Liver (tissue), 9 donors: ENCODE measurements around the gene GALNTL6. TPM values are rescaled to one million over a fixed set of nuclear protein-coding genes. Genes with fewer than 3 reads are reported as not detected.

ENCODE experiments used
- DNase-seq: peaks from one replicate; pipeline ENCODE4 v3.0.0-alpha.2; 2017; ENCODE audit warnings: low spot score
- H3K27ac ChIP-seq, 2 donors: one replicate each; pipeline ENCODE4 v1.7.0; 2013; ENCODE audit warnings: inconsistent platforms in 2 of 2, low read length in 2 of 2, control low read depth in 1 of 2, low read depth in 1 of 2, mild to moderate bottlenecking in 1 of 2
- H3K27me3 ChIP-seq, 4 donors: one replicate each; pipeline versions ENCODE4 v1.6.1 to v1.7.0; 2013; ENCODE audit warnings: low read length in 3 of 4, inconsistent platforms in 1 of 4, mild to moderate bottlenecking in 1 of 4, moderate library complexity in 1 of 4; ENCODE audit not compliant: control insufficient read depth in 4 of 4, insufficient read depth in 4 of 4
- H3K36me3 ChIP-seq, 4 donors: one replicate each; pipeline versions ENCODE4 v1.6.1 to v1.7.0; 2013; ENCODE audit warnings: low read length in 3 of 4, mild to moderate bottlenecking in 3 of 4, low read depth in 1 of 4, moderate library complexity in 1 of 4; ENCODE audit not compliant: control insufficient read depth in 4 of 4, insufficient read depth in 3 of 4
- H3K4me1 ChIP-seq, 4 donors: one replicate each; pipeline versions ENCODE4 v1.6.1 to v1.7.0; 2013; ENCODE audit warnings: low read length in 3 of 4, mild to moderate bottlenecking in 3 of 4, moderate library complexity in 1 of 4; ENCODE audit not compliant: control insufficient read depth in 4 of 4, insufficient read depth in 4 of 4
- H3K4me3 ChIP-seq, 3 donors: one replicate each; pipeline versions ENCODE4 v1.6.1 to v1.7.0; 2013; ENCODE audit warnings: low read length in 3 of 3, control low read depth in 1 of 3, low read depth in 1 of 3, mild to moderate bottlenecking in 1 of 3
- H3K9ac ChIP-seq, 2 donors: one replicate each; pipeline ENCODE4 v1.7.0; 2013; ENCODE audit warnings: low read length in 2 of 2, mild to moderate bottlenecking in 2 of 2, moderate library complexity in 2 of 2, control low read depth in 1 of 2, low read depth in 1 of 2
- H3K9me3 ChIP-seq, 4 donors: one replicate each; pipeline versions ENCODE4 v1.6.1 to v1.7.0; 2013; ENCODE audit warnings: low read length in 3 of 4; ENCODE audit not compliant: control insufficient read depth in 4 of 4
- CTCF ChIP-seq: fragments of 150-350 bp; IDR thresholded peaks from 2 replicates; pipeline ENCODE4 v1.5.1; 2017; ENCODE audit warnings: improper control_type of control experiment, low read depth, low read length; ENCODE audit not compliant: missing input control
- EGR1 ChIP-seq, 2 donors: IDR thresholded peaks; 2 replicates each; pipeline ENCODE4 v1.6.1; 2016 to 2018; ENCODE audit warnings: antibody characterized with exemption in 2 of 2, low read depth in 2 of 2
- FOXA1 ChIP-seq: IDR thresholded peaks from 2 replicates; pipeline ENCODE4 v1.6.1; 2016; ENCODE audit warnings: antibody characterized with exemption
- FOXA2 ChIP-seq: IDR thresholded peaks from 2 replicates; pipeline ENCODE4 v1.6.1; 2016; ENCODE audit warnings: antibody characterized with exemption
- HNF4A ChIP-seq, 2 donors: conservative IDR thresholded peaks; 2 replicates each; pipeline ENCODE4 v1.6.1; 2016; ENCODE audit warnings: antibody characterized with exemption in 2 of 2, mild to moderate bottlenecking in 2 of 2
- HNF4G ChIP-seq: IDR thresholded peaks from 2 replicates; pipeline ENCODE4 v1.6.1; 2016; ENCODE audit warnings: antibody characterized with exemption
- MAX ChIP-seq: IDR thresholded peaks from 2 replicates; pipeline ENCODE4 v1.6.1; 2016; ENCODE audit warnings: antibody characterized with exemption
- NR2F2 ChIP-seq: IDR thresholded peaks from 2 replicates; pipeline ENCODE4 v1.6.1; 2016; ENCODE audit warnings: antibody characterized with exemption
- RAD21 ChIP-seq, 2 donors: IDR thresholded peaks; 2 replicates each; pipeline ENCODE4 v1.6.1; 2016; ENCODE audit warnings: antibody characterized with exemption in 2 of 2, mild to moderate bottlenecking in 2 of 2
- REST ChIP-seq: IDR thresholded peaks from 2 replicates; pipeline ENCODE4 v1.6.1; 2016; ENCODE audit warnings: antibody characterized with exemption, mild to moderate bottlenecking
- SP1 ChIP-seq: IDR thresholded peaks from 2 replicates; pipeline ENCODE4 v1.6.1; 2018; ENCODE audit warnings: antibody characterized with exemption, mild to moderate bottlenecking
- TAF1 ChIP-seq: conservative IDR thresholded peaks from 2 replicates; pipeline ENCODE4 v1.6.1; 2016; ENCODE audit warnings: antibody characterized with exemption, mild to moderate bottlenecking
- YY1 ChIP-seq: IDR thresholded peaks from 2 replicates; pipeline ENCODE4 v1.6.1; 2016; ENCODE audit warnings: antibody characterized with exemption, mild to moderate bottlenecking
- ZBTB33 ChIP-seq: IDR thresholded peaks from 2 replicates; pipeline ENCODE4 v1.6.1; 2016; ENCODE audit warnings: antibody characterized with exemption
- WGBS: extraction: QIAGEN DNeasy Blood & Tissue Kit; methylation state at CpG from one replicate; pipeline ENCODE4 v1.1.7; 2013; 5-methylcytosine and 5-hydroxymethylcytosine counted together
- polyA plus RNA-seq, 2 donors: library from polyadenylated mRNA; stranded (reverse) in 1 of 2; unstranded in 1 of 2; fragments of 200-250 nt in 1 of 2; fragments of >200 nt in 1 of 2; fragmentation: Nextera tagmentation in 1 of 2; extraction: Ambion mirVana in 1 of 2; gene quantifications; one replicate each; pipeline versions ENCODE4 v1.2.1 to v1.2.3, GENCODE V29; 2013 to 2015
- total RNA-seq, 2 donors: library from RNA; depleted of rRNA; stranded (reverse); fragments of >200 nt; gene quantifications; one replicate each; pipeline ENCODE4 v1.2.3, GENCODE V29; 2014
- donor health status: healthy.
- donor health status: healthy.
- donor health status: healthy.
- donor health status: healthy.
- donor health status: healthy.

Gene GALNTL6
- total and polyA plus RNA-seq, 4 donors = 0.06 to 0.08 TPM; not detected in 2

GRCh38 chr4:172489861-172490260, 676.7 kb downstream of the GALNTL6 start:
- Histone ChIP-seq H3K4me3 (no peak overlapping the region), H3K27me3 (no peaks in the 10 kb centered on the region), H3K27ac (no peak overlapping the region), H3K4me1 (no peaks in the 10 kb centered on the region), H3K36me3 (no peaks in the 10 kb centered on the region), H3K9me3 (peaks cover 0 to 1% (median 0%) of the 10 kb centered on the region in 4 donors), H3K9ac (no peak overlapping the region)
- no peak for TF ChIP-seq FOXA1
- no peak for TF ChIP-seq TAF1
- no peak for TF ChIP-seq REST
- no peak for TF ChIP-seq NR2F2
- no peak for TF ChIP-seq MAX
- TF ChIP-seq ZBTB33 = no peak
- no peak for TF ChIP-seq YY1
- DNase-seq = no peak

- Histone ChIP-seq H3K36me3 (no peaks in the 10 kb centered on the region), H3K4me3 (no peak overlapping the region), H3K27ac (no peak overlapping the region), H3K9ac (no peak overlapping the region), H3K9me3 (no peaks in the 10 kb centered on the region), H3K4me1 (no peaks in the 10 kb centered on the region), H3K27me3 (no peaks in the 10 kb centered on the region)
- 61% methylated on average over 3 of the region's 3 CpGs for WGBS
- no peak for DNase-seq
- no peak for TF ChIP-seq YY1
- no peak for TF ChIP-seq NR2F2
These were observed 682.6 kb downstream of the GALNTL6 start for GRCh38 chr4:172495769-172496168.

- H3K4me3 ChIP-seq = no peak overlapping the region
- no peak overlapping the region for H3K9ac ChIP-seq
- H3K36me3 ChIP-seq = no peaks in the 10 kb centered on the region
- H3K9me3 ChIP-seq = no peaks in the 10 kb centered on the region
- TF ChIP-seq FOXA1 = no peak
- no peak for TF ChIP-seq HNF4A (conservative IDR thresholded peaks at IDR 0.05)
- TF ChIP-seq FOXA2 = no peak
- no peak for TF ChIP-seq EGR1 (IDR thresholded peaks at IDR 0.05; ENCODE audit: low read depth in 2 of 2)
- TF ChIP-seq CTCF = no peak
- no peak for TF ChIP-seq RAD21 (IDR thresholded peaks at IDR 0.05)
- TF ChIP-seq YY1 = no peak
- no peak for TF ChIP-seq SP1
- no peak for TF ChIP-seq MAX
- no peak for TF ChIP-seq HNF4G
- no peak for TF ChIP-seq NR2F2
- no peak for TF ChIP-seq TAF1
- DNase-seq = no peak
- no peaks in the 10 kb centered on the region for H3K27me3 ChIP-seq
- no peaks in the 10 kb centered on the region for H3K4me1 ChIP-seq
- no peak overlapping the region for H3K27ac ChIP-seq
These were observed 684.1 kb downstream of the GALNTL6 start for GRCh38 chr4:172497321-172497720.
